HG03521 (cell line): ENCODE measurements around the gene LPO.
A peak's percentile ranks its signal among the peaks of the same experiment; 100 is the strongest.

ENCODE experiments used
- ATAC-seq: cut with Tn5 transposase; IDR thresholded peaks from one replicate; pipeline ENCODE4 v1.9.1; 2021; ENCODE audit warnings: mild to moderate bottlenecking, moderate library complexity; ENCODE audit not compliant: unreplicated experiment

LPO gene

DNA sequence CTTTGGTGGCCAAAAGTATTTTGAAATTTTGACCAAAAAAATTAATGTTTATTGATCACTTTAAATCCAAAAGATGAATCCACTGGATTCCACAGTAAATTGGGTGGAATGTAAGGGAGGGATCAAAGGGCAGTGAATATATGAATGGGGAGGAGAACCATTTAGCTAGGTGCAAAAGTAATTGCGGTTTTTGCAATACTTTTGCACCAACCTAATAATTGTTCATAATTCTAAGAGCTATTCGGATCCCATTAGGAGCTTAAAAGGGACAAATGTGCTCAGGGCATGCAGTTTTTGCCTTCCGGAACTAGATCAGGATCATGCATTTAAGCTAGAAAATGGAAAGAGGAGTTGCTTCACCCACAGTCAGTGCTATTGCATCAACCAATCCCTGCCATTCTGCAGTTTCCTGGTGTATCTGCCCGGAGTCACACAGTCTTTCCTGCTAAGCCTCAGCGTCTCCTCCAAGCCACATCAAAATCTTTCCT, at the start of gene LPO:
LPO (plus strand) TSS at position 438 of the 488 bp plus-strand sequence. CDS start 4,396 bp downstream, outside the sequence.
- ATAC-seq: no peak

DNA sequence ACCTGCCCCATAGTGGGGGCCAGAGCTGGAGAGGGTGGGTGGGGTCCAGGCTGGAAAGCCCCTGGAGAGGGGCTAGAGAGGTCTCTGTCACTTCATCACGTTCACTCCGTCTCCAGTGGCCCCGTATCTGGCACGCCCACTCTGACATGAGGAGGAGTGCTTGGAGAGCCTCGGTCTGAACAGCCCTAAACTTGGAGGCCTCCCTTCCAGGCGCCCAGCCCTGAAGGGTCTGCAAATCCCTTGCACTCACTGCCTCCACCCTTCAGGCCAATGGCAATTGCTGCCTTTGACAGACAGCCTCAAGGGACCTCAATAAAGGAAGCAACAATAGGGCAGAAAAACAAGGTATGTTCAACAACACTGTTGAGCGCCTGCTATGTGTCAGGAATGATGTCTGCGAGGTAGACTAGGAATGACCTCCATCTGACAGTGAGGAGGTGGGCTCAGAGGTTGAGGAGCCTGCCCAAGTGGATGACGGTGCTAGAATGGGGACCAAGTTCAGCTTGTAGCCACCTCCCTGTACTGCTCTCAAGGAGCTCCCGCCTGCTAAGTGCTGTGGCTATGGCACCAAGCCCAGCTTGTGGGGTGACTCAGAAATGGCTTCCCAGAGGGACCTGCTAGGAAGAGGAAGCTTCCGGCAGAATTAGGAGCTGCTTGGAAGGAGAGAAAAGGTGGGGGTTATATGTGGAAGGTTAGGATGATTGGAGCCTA, 48.8 kb upstream of the LPO start:
- no peak for ATAC-seq

DNA sequence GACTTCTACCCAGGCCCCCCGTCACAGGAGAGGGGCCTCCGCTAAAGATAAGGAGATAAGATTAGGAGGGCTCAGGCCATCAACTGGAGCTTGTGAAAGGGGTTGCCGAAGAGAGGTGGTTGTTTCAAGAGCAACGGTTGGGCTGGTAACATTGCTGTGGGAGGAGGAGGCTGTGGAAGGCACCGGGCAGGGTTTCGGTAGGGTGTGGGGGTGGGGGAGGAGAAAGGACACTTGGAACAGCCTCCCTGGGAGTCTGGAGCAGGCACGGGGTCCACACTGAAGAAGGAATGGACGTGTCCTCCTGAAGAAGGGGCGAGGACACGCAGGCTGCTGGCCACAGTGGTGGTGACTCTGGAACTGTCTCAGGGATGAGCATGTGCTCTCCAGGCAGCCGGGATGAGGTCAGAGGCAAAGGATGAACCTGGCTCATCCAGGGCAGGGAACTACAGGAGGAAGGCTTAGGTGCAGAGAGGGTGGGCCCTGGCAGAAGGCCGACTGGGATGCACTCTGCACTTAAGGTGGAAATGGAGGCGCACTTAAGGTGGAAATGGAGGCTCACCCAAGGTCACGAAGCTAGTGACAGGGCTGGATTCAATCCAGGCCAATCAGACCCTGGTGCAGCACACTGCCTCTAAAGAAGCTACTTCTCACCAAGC, 47.0 kb upstream of the LPO start:
- ATAC-seq: no peak

DNA sequence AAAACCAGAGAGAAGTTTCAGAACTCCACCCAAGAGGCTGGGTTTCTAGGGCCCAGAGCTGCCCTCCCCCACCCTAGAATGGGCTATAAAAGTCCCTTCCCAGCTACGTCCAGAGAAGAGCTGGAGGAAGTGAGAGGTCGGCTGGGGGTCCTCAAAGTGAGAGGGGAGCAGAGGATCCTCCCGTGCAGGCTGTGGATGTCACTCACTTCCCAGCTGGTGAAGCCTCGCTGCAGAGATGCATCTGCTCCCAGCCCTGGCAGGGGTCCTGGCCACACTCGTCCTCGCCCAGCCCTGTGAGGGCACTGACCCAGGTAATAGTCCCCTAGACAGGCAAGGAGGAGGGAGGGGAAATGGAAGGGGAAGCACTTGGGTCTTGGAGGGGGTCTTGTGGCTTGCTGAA, 45.8 kb upstream of the LPO start, which contains the start of gene EPX:
EPX (plus strand) TSS at position 115 of the 400 bp plus-strand sequence; CDS start at position 236, 121 bp downstream.
- ATAC-seq: no peak

DNA sequence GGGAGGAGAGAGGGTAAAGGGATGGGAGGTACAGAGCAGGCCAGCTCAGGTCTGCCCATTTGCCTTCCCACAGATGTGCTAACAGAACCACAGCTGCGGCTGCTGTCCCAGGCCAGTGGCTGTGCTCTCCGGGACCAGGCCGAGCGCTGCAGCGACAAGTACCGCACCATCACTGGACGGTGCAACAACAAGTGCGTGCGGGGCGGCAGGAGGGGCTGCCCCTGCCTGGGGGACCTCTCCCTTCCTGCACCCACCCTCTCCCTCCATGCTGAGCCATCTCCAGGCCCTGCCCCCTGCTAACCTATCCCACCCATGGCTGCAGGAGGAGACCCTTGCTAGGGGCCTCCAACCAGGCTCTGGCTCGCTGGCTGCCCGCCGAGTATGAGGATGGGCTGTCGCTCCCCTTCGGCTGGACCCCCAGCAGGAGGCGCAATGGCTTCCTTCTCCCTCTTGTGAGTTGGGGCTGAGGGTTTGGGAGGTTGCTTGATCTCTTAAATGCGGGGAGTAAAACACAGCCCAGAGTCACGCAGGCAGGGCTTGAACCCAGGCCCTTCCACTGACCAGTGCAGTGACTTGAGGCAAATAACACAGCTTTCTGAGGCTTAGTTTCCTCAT, 44.6 kb upstream of the LPO start:
- no peak for ATAC-seq

DNA sequence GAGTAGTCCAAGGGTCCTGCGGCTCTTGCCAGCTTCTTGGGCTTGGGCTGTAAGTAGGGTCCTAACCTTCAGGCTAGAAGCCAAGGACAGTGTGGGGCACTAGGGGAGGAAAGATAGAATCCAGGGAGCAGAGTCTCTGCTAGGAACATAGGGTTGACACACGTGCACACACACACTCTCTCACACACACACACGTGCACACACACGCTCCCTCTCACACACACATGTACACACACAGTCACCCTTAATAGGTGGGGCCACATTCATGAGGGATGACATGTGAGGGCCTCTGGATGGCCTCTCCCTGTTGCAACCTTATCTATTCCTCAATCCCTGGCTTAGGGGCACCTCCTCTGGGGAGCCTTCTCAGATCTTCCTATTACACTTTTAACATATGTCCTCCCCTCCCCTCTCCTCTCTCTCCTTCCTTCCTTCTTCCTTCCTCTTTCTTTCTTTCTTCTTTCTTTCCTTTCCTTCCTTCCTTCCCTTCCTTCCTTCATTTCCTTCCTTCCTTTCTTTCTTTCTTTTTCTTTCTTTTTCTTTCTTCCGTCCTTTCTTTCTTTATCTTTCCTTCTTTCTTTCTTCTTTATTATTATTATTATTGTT, 42.8 kb upstream of the LPO start:
- no peak for ATAC-seq

DNA sequence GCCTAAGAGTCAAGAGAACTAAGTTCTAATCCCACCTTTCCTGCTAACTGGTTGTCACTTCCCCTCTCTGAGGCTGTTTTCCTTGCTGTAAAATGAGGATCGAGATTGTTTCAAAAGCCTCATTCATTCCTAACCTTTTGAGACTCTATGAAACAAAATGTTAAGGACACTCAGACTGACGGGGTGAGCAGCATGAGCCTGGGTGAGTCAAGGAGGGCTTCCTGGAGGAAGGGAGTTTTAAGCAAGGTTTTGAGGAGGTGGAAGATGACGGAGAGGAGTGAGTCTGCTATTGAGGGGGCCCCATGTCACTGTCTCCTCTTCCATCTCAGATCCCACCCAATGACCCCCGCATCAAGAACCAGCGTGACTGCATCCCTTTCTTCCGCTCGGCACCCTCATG, 41.8 kb upstream of the LPO start:
- no peak for ATAC-seq

DNA sequence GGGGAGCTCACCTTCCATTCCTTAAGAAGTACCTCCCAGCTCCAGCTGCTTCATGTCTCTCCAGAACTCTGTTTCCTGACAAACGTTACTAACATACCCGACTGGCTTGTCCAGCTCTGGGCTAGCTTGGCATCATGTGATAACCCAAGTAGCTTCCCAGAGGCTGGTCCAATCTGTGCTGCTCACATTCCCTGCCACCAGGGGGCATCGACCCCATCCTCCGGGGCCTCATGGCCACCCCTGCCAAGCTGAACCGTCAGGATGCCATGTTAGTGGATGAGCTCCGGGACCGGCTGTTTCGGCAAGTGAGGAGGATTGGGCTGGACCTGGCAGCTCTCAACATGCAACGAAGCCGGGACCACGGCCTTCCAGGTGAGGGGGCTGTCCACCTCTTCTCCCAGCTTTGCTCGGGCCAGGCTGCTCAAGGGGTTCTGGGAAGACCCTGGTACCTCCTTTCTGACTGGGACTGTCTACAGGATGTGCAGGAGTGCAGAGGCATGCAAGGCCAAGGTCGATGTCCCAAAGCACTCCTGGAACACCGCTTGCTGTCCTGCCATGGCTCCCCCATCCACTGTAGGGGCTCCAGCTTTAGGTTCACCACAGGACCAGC, 38.3 kb upstream of the LPO start:
- ATAC-seq: no peak

DNA sequence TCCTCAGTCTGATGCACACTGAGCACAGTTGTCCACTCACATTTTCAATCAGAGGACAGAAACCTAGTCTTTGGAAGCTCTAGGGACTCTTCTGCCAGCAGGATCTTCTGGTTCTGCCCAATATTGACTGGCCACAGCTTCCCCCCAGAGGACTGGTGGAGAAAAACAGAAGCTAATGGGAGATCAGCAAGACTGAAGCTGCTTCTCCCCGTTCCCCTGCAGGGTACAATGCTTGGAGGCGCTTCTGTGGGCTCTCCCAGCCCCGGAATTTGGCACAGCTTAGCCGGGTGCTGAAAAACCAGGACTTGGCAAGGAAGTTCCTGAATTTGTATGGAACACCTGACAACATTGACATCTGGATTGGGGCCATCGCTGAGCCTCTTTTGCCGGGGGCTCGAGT, 35.5 kb upstream of the LPO start:
- no peak for ATAC-seq

DNA sequence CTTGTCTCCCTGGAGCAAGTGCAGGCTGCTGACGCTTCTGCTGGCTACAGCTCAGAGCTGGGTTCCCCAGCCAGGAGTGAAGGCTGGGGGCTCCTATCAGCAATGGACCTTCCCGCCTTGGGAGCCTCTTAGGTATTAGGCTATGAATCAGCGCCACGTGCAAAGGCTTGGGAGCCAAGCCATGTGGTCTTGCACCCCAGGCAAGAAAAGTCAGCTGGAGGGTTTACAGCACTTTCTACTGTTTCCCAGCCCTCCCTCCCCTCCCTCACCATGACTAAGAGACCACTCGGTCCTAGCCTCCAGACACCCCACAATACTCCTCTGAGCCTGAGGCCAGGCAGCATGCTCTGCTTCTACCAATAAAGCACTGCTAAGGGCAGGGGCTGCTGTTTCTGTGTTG, 33.6 kb upstream of the LPO start:
- no peak for ATAC-seq

DNA sequence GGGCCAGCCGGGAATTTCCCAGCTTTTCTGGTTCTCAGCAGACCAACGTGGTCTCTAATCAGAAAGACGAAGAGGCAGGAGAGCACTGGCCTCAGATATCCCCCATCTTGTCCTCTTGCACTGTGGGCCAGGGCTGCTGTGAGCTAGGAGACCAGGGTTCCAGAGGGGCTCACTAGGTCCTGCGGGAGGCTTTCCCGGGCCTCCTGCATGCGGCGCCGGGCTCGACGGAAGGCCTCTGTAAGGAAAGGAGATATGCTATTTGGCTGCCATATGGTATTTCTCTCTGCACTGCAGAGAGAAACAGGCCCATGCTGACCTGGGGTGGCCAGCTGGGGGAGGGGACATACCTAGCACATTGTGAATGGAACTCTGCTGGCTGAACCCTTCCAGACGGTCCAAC, 32.4 kb upstream of the LPO start:
- no peak for ATAC-seq

DNA sequence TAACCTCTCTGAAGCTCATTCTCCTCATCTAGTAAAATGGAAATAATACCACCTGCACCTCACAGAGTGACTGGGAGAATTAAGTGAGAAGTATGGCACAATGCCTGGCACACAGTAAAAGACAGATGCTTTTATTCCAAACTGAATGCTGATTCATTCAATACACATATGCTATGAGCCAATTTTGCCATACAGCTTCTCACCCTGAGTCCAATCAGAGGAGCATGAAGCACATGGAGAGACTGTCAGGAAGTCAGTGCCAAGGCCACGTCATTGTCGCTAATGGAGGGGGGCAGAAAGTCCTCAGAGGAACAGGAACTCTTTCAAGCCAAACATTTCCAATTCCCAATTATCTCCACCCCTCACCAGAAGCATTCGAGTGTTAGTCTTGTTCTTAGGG, 30.9 kb upstream of the LPO start:
- ATAC-seq: no peak

DNA sequence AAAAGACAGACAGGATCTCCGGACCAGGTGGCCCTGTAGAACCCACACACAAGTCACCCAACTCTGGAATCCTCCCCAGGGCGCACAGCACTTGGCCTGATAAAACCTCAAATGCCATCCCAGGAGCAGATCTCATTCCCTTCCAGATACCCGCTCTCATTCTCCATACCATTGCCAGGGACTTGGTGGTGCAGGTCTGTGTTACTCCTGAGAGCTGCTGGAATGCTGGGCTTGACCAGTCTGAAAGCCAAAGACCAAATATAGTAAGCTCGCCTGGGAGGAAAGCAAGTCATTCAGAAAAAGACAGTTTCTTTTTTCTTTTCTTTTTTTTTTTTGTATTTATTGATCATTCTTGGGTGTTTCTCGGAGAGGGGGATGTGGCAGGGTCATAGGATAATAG, 30.0 kb upstream of the LPO start:
- ATAC-seq: no peak

DNA sequence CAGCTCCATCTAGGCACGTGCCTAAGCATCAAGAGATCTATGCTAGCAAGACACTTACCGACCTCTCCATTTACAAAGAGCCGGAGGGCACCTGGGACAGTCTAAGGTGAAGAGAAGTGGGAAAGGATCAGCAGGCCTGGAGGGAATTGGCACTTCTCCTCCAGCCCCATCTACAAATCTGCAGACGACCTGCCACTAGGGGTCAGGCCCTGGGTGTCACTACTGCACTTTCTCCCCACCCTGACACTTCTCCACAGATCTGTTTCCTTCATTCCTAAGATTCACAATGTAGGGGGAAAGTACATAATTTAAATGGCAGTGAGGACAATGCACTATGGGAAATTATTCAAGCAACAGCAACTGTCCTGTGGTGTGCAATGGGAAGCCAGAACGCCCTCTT, 27.5 kb upstream of the LPO start:
- no peak for ATAC-seq

DNA sequence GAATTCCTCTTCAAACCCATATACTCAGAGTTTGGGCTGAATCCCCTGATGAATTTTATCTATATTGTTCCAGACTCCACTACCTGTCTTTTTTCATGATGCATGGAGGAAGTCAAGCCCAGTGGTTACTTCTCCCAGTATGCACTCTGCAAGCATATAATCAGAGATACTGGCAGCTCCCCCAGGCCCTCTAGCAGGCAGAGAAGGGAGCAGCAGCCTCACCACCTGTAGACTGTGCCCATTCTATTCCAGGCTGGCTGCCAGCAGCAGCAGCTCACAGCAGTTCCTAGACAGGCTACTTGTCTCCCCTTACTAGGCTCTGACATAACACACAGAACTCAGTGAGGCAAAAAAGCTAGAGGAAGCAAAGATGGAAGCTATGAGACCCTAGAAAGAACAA, 22.7 kb upstream of the LPO start:
- no peak for ATAC-seq

DNA sequence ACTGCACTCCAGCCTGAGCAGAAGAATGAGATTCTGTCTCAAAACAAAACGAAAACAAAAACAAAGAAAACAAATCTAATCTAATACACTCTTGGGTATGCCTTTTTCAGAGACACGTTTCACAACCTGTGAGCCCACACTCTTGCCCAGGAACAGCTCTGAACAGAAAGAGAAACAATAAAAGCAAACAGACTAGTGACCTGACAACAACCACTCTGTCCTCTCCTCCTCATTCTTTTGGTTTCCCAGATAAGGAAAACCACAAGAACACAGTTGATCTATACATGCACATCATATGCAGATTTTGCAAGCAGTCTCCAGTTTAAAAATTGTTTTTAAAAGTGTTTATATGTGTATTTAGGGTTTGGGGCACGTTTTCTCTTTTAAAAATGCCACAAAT, 20.6 kb upstream of the LPO start:
- no peak for ATAC-seq

DNA sequence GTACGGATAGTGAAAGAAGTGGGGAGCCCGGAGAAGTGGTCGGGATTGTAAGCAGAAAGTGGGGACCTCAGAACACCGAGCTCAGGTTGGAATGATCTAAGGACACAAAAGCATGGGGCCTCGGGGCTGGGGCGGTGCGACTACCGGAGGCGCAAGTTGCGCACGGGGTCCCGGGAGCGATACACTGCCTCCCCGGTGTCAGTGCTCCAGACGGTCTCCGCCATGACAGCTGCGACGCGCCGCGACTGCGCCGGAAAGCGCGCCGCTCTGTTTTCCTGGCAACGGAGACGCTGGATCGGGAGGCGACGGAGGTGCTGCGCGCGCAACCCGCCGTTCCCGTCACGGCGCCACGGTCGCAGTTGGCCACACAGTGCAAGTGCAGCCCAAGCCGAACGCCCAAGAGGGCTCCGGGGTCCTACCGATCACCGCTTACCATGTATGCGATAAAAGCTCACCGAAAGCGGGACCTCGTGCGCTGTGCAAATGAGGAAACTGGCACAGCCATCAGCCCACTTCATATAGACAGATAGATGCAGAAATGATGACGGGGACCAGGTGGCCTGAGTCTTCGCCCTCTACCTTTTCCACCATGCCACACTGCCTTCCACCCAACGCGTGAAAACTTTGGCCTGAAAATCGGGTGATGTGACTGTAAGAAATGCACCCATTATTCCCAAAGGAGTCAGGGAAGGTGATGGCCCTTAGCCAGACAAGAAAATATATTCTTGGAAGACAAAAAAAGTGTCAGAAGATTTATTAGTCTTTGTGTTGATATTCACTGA, 19.2 kb upstream of the LPO start, which contains the start of gene MKS1:
MKS1 (minus strand) TSS at position 249 of the 782 bp plus-strand sequence; CDS start at position 224, 25 bp downstream.
- ATAC-seq: peak; percentile 96

DNA sequence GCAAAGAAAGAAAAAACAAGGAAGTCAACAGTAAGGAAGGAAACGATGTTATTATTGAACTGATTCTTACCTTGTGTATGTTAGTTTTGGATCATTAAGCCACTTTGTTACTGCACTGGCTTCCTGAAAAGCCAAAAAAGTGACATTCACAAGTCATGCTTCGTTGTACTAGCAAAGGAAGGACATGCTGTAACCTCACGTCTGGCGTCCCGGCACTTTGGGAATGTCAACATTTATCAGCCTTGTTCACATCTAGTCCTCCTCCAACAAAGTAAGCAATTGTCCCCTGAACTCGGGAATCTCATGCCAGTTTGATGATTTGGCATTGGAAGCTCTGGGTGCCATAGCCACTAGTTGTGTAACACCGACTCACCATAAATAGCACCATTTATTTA, 18.6 kb upstream of the LPO start:
- ATAC-seq: no peak

DNA sequence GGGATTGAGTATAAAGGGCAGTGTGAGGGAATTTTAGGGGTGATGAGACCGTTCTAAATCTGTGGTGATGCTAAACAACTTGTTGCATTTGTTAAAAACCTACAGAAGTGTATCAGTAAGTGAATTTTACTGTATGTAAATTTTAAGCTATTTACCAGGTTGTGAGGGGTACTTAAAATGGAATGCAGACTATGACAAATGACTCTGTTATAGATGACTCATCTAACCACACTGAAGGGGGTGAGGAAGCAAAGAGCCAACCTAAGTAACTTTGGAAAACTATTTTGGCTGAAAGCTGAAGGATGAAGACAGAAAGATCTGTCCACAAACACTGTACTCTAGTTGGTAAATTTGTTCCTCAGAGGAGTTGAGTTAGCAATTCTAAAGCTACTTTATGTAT, 14.1 kb upstream of the LPO start:
- no peak for ATAC-seq

DNA sequence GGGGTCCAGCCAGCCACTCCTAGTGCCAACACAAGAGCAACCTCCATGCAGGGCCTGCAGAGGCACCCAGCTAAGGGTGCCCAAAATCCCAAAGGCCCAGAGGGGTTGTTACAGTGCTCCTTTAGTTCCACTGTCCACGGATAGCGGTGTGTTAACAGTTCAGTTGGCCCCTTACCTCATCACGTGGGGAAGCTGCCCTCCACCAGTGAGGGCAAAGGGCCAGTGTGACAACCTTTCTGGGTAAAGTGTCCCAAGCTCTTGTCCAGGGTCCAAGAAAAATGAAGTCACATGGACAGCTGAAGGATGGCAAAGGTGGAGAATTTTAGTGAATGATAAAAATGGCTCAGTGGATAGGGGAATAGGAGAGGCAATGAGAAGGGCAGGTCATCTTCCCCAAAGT, 10.7 kb upstream of the LPO start:
- ATAC-seq: no peak
